Progenitor cell of endocrine pancreas (in vitro differentiated cells): ENCODE data around the gene DENND4C. TPM values are rescaled to one million over a fixed set of nuclear protein-coding genes. Genes with fewer than 3 reads are reported as not detected.
A peak's percentile ranks its signal among the peaks of the same experiment; 100 is the strongest.

Experiments used
- DNase-seq: peaks from one replicate; pipeline ENCODE4 v3.0.0; 2021; ENCODE audit warnings: low spot score; ENCODE audit not compliant: unreplicated experiment
- H3K27ac Mint-ChIP-seq: 2 replicates; pipeline ENCODE4 v1.8.0; 2021; ENCODE audit warnings: mild to moderate bottlenecking, moderate library complexity, mixed read lengths
- H3K27me3 Mint-ChIP-seq: 2 replicates; pipeline ENCODE4 v1.8.0; 2021; ENCODE audit warnings: mixed read lengths
- H3K36me3 Mint-ChIP-seq: 2 replicates; pipeline ENCODE4 v1.8.0; 2022; ENCODE audit warnings: mixed read lengths; ENCODE audit not compliant: insufficient read depth
- H3K4me1 Mint-ChIP-seq: 2 replicates; pipeline ENCODE4 v1.8.0; 2021; ENCODE audit warnings: low read depth, mixed read lengths
- H3K4me3 Mint-ChIP-seq: 2 replicates; pipeline ENCODE4 v1.8.0; 2021; ENCODE audit warnings: low read depth, mild to moderate bottlenecking, moderate library complexity, mixed read lengths
- H3K9me3 Mint-ChIP-seq: 2 replicates; pipeline ENCODE4 v1.8.0; 2021; ENCODE audit warnings: low read depth, mixed read lengths
- CTCF ChIP-seq: fragments of 200-600 bp; sonication (generic); IDR thresholded peaks from one replicate; pipeline ENCODE4 v1.5.0; 2021; ENCODE audit warnings: antibody characterized with exemption, mild to moderate bottlenecking; ENCODE audit not compliant: unreplicated experiment
- long read RNA-seq: library from polyadenylated mRNA; unstranded; transcript quantifications from one replicate; pipeline ENCODE4 v2.0.0, GENCODE V29; 2020
- total RNA-seq: library from RNA; stranded (reverse); gene quantifications from 2 replicates; pipeline ENCODE4 v1.2.1, GENCODE V29; 2021

DENND4C gene
- total RNA-seq: 57.3 and 60.4 TPM in 2 replicates
- long read RNA-seq, partial matches to known transcripts: 22 of 34 reads
- long read RNA-seq, other reads (novel, unspliced or antisense): 10 of 34 reads

GRCh38 chr9:19230355-19231125, at the start of gene DENND4C:
TSS of gene DENND4C (plus strand) at chr9:19230693. CDS start at chr9:19276175, 45,482 bp downstream.
- H3K4me1 Mint-ChIP-seq: peaks cover 12% of the 10 kb centered on the region
- peak; percentile 27 for TF ChIP-seq CTCF
- DNase-seq: peak; percentile 93
- peak within 1 kb of the TSS; percentile 96 for H3K27ac Mint-ChIP-seq
- no peaks in the 10 kb centered on the region for H3K36me3 Mint-ChIP-seq
- no peaks in the 10 kb centered on the region for H3K27me3 Mint-ChIP-seq
- no peak within 1 kb of the TSS for H3K4me3 Mint-ChIP-seq
- no peaks in the 10 kb centered on the region for H3K9me3 Mint-ChIP-seq

- Mint-ChIP-seq H3K27me3 (no peaks in the 10 kb centered on the region), H3K4me1 (peaks cover 7% of the 10 kb centered on the region), H3K9me3 (no peaks in the 10 kb centered on the region), H3K27ac (no peak overlapping the region), H3K4me3 (no peak overlapping the region), H3K36me3 (no peaks in the 10 kb centered on the region)
- TF ChIP-seq CTCF: no peak
- no peak for DNase-seq
Measured at GRCh38 chr9:19180991-19181390, 49.5 kb upstream of the DENND4C start.

GRCh38 chr9:19181561-19181960, 48.9 kb upstream of the DENND4C start:
- H3K4me1 Mint-ChIP-seq: peaks cover 7% of the 10 kb centered on the region
- H3K27ac Mint-ChIP-seq: no peak overlapping the region
- no peak overlapping the region for H3K4me3 Mint-ChIP-seq
- TF ChIP-seq CTCF: no peak
- no peaks in the 10 kb centered on the region for H3K36me3 Mint-ChIP-seq
- no peak for DNase-seq
- no peaks in the 10 kb centered on the region for H3K27me3 Mint-ChIP-seq
- no peaks in the 10 kb centered on the region for H3K9me3 Mint-ChIP-seq

- peak overlapping the region; percentile 81 for H3K27ac Mint-ChIP-seq
- H3K36me3 Mint-ChIP-seq: peaks cover 2% of the 10 kb centered on the region
- DNase-seq: no peak
- no peaks in the 10 kb centered on the region for H3K27me3 Mint-ChIP-seq
- H3K4me1 Mint-ChIP-seq: peaks cover 7% of the 10 kb centered on the region
- no peak overlapping the region for H3K4me3 Mint-ChIP-seq
- no peak for TF ChIP-seq CTCF
- no peaks in the 10 kb centered on the region for H3K9me3 Mint-ChIP-seq
Measured at GRCh38 chr9:19184144-19184917, 46.2 kb upstream of the DENND4C start.

- H3K4me3 Mint-ChIP-seq: no peak overlapping the region
- DNase-seq: no peak
- no peaks in the 10 kb centered on the region for H3K9me3 Mint-ChIP-seq
- TF ChIP-seq CTCF: no peak
- H3K27me3 Mint-ChIP-seq: no peaks in the 10 kb centered on the region
- H3K36me3 Mint-ChIP-seq: peaks cover 2% of the 10 kb centered on the region
- peaks cover 7% of the 10 kb centered on the region for H3K4me1 Mint-ChIP-seq
- no peak overlapping the region for H3K27ac Mint-ChIP-seq
Measured at GRCh38 chr9:19185191-19185590, 45.3 kb upstream of the DENND4C start.
